ENCODE measurements around the gene FGF12. TPM values are rescaled to one million over a fixed set of nuclear protein-coding genes. Genes with fewer than 3 reads are reported as not detected.

FGF12 gene
- total RNA-seq, 1 donor from 2014 or later: not detected

- no peak overlapping the region for H3K27ac Mint-ChIP-seq
- DNase-seq (ENCODE audit: low spot score): no peak
- H3K27me3 Mint-ChIP-seq (ENCODE audit: low read depth): peaks cover 20% of the 10 kb centered on the region
- H3K9me3 Mint-ChIP-seq: no peaks in the 10 kb centered on the region
- no peak overlapping the region for H3K4me3 Mint-ChIP-seq (ENCODE audit: low read depth)
- H3K36me3 Mint-ChIP-seq (ENCODE audit: low read depth): no peaks in the 10 kb centered on the region
- H3K4me1 Mint-ChIP-seq (ENCODE audit: low read depth): peaks cover 2% of the 10 kb centered on the region
- intact Hi-C loops (cut with micrococcal nuclease): loop anchor here (1.0 to 2.0 kb wide), 2 partner anchors 256 to 314 kb away; no protein-coding TSS in a partner anchor
These were observed 282.6 kb downstream of the FGF12 start for GRCh38 chr3:192444791-192445106.

DNA sequence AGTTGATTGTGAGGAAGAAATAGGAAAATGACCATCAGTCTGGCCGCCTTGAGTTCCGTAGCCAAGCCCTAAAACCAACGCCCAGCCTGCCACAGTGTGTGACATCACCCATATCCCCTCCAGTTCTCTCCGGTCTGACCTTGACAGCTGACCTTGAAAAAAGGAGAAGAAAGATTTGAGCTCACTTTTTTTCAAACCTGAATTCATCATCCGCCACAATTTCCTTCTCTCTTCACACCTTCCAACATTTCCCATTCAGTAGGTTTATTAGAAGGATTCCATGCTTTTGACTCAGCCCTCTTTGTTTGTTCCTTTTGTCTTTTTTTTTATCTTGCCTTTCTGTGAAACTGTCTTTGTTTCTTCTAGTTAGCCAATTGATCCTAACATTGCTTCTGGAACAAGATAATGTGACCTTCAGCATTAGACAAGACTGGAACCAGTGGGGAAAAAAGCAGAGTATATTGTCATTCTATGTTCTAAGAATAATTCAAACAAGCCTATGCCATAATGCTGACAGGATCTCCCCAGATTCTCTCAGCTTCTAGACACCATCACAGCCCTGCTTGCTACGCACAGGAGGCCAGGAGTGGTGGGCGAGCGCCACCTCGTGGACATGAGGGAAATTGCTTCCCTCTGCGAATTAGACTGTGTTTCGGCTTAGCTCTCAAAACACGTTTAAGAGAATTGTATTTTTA, 283.1 kb downstream of the FGF12 start:
- Mint-ChIP-seq H3K27me3 (ENCODE audit: low read depth) (peaks cover 20% of the 10 kb centered on the region), H3K27ac (no peak overlapping the region), H3K36me3 (ENCODE audit: low read depth) (no peaks in the 10 kb centered on the region), H3K4me1 (ENCODE audit: low read depth) (peaks cover 2% of the 10 kb centered on the region), H3K4me3 (ENCODE audit: low read depth) (no peak overlapping the region), H3K9me3 (no peaks in the 10 kb centered on the region)
- intact Hi-C loops (cut with micrococcal nuclease): loop anchor here (1.0 to 2.0 kb wide), 2 partner anchors 256 to 313 kb away; no protein-coding TSS in a partner anchor
- peak; percentile 28 for DNase-seq (ENCODE audit: low spot score)

- no peak overlapping the region for H3K4me3 Mint-ChIP-seq (ENCODE audit: low read depth)
- no peaks in the 10 kb centered on the region for H3K36me3 Mint-ChIP-seq (ENCODE audit: low read depth)
- no peaks in the 10 kb centered on the region for H3K27me3 Mint-ChIP-seq (ENCODE audit: low read depth)
- no peak for DNase-seq (ENCODE audit: low spot score)
- no peak overlapping the region for H3K27ac Mint-ChIP-seq
- no peaks in the 10 kb centered on the region for H3K9me3 Mint-ChIP-seq
- H3K4me1 Mint-ChIP-seq (ENCODE audit: low read depth): no peaks in the 10 kb centered on the region
- intact Hi-C loops (cut with micrococcal nuclease): no loop called here
These were observed 292.1 kb downstream of the FGF12 start for GRCh38 chr3:192435241-192435640.

DNA sequence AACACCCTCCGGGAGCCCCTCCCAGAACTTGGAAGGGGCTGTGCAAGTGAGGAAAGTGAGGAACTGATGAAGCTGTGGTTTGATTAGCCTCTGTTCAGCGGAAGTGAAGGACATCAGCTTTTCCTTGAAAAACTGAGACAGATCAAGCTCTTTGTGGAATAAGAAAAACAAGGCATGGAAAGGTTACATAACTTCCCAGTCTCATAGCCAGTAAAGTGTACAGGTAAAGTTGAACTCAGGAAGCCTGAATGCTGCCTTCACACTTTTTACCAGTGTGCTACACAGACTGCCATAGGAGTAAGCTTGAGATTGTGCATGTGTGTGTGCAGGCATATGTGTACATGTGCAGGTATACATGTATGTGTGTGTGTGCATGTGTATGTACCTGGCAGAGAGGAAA, 293.2 kb downstream of the FGF12 start:
- intact Hi-C loops (cut with micrococcal nuclease): no loop called here
- no peak for DNase-seq (ENCODE audit: low spot score)
- no peaks in the 10 kb centered on the region for H3K36me3 Mint-ChIP-seq (ENCODE audit: low read depth)
- H3K4me3 Mint-ChIP-seq (ENCODE audit: low read depth): no peak overlapping the region
- no peak overlapping the region for H3K27ac Mint-ChIP-seq
- H3K4me1 Mint-ChIP-seq (ENCODE audit: low read depth): no peaks in the 10 kb centered on the region
- H3K27me3 Mint-ChIP-seq (ENCODE audit: low read depth): no peaks in the 10 kb centered on the region
- H3K9me3 Mint-ChIP-seq: no peaks in the 10 kb centered on the region

GRCh38 chr3:192433704-192434103, 293.6 kb downstream of the FGF12 start:
- Mint-ChIP-seq H3K4me3 (ENCODE audit: low read depth) (no peak overlapping the region), H3K36me3 (ENCODE audit: low read depth) (no peaks in the 10 kb centered on the region), H3K4me1 (ENCODE audit: low read depth) (no peaks in the 10 kb centered on the region), H3K27ac (no peak overlapping the region), H3K9me3 (no peaks in the 10 kb centered on the region), H3K27me3 (ENCODE audit: low read depth) (no peaks in the 10 kb centered on the region)
- intact Hi-C loops (cut with micrococcal nuclease): no loop called here
- no peak for DNase-seq (ENCODE audit: low spot score)

DNA sequence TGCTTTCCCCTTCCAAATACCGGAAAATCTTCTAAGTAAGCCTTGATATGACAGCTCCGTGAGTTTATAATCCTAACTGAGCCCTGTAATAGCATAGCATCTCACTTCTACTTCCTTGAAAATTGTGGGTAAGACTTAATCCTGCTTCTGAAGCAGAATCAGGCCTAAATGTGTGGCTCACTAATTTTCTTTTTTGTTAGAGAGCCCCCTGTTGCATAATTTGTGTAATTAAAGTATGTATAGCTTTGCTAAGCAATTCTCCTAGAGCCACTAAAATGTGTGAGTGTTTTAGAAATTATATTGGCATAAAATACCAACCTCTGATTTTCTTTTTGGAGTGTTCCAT, 304.4 kb downstream of the FGF12 start:
- no peaks in the 10 kb centered on the region for H3K4me1 Mint-ChIP-seq (ENCODE audit: low read depth)
- H3K27ac Mint-ChIP-seq: no peak overlapping the region
- H3K4me3 Mint-ChIP-seq (ENCODE audit: low read depth): no peak overlapping the region
- no peaks in the 10 kb centered on the region for H3K27me3 Mint-ChIP-seq (ENCODE audit: low read depth)
- H3K36me3 Mint-ChIP-seq (ENCODE audit: low read depth): no peaks in the 10 kb centered on the region
- no peaks in the 10 kb centered on the region for H3K9me3 Mint-ChIP-seq
- DNase-seq (ENCODE audit: low spot score): no peak
- intact Hi-C loops (cut with micrococcal nuclease): loop anchor here (1.0 kb wide), 1 partner anchor 235 kb away; no protein-coding TSS in a partner anchor

DNA sequence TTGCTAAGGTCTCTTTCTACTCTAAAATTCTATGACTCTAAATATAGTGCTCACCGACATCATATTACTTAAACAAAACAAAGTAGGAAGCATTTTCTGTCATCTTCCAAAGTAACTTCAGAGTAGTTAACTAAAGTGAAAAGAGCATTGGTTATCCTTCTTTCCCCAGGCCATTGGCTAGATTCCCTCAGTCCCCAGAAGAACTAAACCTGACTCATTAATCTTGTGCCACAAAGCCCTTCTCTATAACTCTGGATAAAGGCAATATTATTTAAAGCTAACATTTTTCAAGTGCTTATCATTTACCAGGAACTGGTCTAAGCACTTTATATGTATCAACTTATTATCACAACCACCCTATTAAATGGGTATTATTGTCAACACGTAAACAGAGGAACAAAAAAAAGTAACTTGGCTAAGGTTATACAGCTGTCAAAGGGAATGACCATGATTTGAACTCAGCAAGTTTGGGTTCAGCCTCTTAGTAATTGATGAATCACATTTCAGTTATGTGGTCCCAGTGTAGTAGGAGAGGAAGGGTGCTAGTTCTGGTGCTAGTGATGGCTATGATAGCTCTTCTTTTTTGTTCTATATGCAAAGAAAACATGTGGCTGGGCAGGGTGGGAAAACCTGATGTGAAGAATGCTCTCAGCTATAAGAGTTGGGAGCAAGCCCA, 304.9 kb downstream of the FGF12 start:
- no peaks in the 10 kb centered on the region for H3K36me3 Mint-ChIP-seq (ENCODE audit: low read depth)
- H3K4me1 Mint-ChIP-seq (ENCODE audit: low read depth): no peaks in the 10 kb centered on the region
- no peak overlapping the region for H3K27ac Mint-ChIP-seq
- no peaks in the 10 kb centered on the region for H3K9me3 Mint-ChIP-seq
- H3K4me3 Mint-ChIP-seq (ENCODE audit: low read depth): no peak overlapping the region
- DNase-seq (ENCODE audit: low spot score): no peak
- no peaks in the 10 kb centered on the region for H3K27me3 Mint-ChIP-seq (ENCODE audit: low read depth)
- intact Hi-C loops (cut with micrococcal nuclease): no loop called here

DNA sequence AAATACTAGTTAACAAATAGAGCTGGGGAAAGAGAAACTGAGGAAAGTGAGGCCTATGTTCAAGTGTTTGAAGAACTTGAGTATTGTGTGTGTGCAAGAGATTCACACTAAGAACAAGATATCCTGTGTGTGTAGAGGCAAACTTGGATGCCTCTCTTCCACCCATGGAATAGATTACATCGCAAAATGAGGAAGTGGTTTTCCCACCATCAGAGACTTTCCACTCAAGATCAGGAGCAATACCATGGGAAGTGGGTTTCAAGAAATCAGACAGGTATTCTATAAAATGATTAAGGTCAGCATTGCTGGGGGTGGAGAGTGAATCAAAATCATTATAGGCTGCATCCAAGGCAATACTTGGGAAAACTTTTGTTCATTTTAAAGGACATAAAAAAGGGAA, 308.0 kb downstream of the FGF12 start:
- no peak for DNase-seq (ENCODE audit: low spot score)
- Mint-ChIP-seq H3K27ac (no peak overlapping the region), H3K4me3 (ENCODE audit: low read depth) (no peak overlapping the region), H3K9me3 (no peaks in the 10 kb centered on the region), H3K4me1 (ENCODE audit: low read depth) (no peaks in the 10 kb centered on the region), H3K36me3 (ENCODE audit: low read depth) (no peaks in the 10 kb centered on the region), H3K27me3 (ENCODE audit: low read depth) (no peaks in the 10 kb centered on the region)
- intact Hi-C loops (cut with micrococcal nuclease): no loop called here

- Mint-ChIP-seq H3K36me3 (ENCODE audit: low read depth) (no peaks in the 10 kb centered on the region), H3K27me3 (ENCODE audit: low read depth) (no peaks in the 10 kb centered on the region), H3K9me3 (no peaks in the 10 kb centered on the region), H3K27ac (no peak overlapping the region), H3K4me3 (ENCODE audit: low read depth) (no peak overlapping the region), H3K4me1 (ENCODE audit: low read depth) (no peaks in the 10 kb centered on the region)
- intact Hi-C loops (cut with micrococcal nuclease): no loop called here
- DNase-seq (ENCODE audit: low spot score): no peak
These were observed 309.7 kb downstream of the FGF12 start for GRCh38 chr3:192417559-192418055.

DNA sequence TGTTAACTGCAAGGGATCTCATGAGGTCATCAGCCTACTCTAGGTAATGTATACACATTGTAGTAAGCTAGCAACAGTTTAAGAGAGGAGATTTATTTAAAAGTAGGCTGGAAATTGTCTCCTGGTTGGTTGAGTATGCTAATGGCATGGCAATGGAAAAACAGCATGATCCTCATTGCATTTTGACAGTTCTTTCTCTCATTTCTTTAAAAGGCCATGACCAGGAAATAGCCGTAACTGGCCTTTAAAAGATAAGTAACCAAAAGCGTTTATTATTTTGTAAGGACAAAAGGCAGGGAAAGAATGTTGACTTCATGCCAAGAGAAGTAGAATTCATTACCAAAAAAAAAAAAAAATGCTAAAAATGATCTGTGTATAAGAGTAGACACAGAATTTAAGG, 310.3 kb downstream of the FGF12 start:
- Mint-ChIP-seq H3K27ac (no peak overlapping the region), H3K36me3 (ENCODE audit: low read depth) (no peaks in the 10 kb centered on the region), H3K9me3 (no peaks in the 10 kb centered on the region), H3K4me1 (ENCODE audit: low read depth) (no peaks in the 10 kb centered on the region), H3K27me3 (ENCODE audit: low read depth) (peaks cover 4% of the 10 kb centered on the region), H3K4me3 (ENCODE audit: low read depth) (no peak overlapping the region)
- no peak for DNase-seq (ENCODE audit: low spot score)
- intact Hi-C loops (cut with micrococcal nuclease): no loop called here

DNA sequence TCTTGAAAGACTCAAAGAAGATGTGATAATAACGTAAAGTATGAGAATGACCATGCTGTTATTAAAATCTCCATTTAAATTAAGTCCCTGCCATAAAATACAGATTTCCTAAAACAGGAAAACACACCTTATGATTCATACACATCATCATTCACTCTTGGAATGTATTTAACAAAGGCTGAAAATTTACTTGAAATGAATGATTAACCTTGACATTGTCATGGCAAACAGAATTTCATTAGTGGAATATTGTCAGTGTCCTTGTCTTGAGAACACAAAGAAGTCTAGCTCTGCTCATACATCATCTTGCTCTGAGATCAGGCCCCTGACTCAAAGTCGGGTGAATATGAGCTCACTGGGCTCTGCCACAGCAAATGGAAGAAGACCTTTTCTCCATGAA, 313.9 kb downstream of the FGF12 start:
- Mint-ChIP-seq H3K27me3 (ENCODE audit: low read depth) (peaks cover 30% of the 10 kb centered on the region), H3K4me3 (ENCODE audit: low read depth) (no peak overlapping the region), H3K4me1 (ENCODE audit: low read depth) (peaks cover 1% of the 10 kb centered on the region), H3K36me3 (ENCODE audit: low read depth) (no peaks in the 10 kb centered on the region), H3K27ac (no peak overlapping the region), H3K9me3 (no peaks in the 10 kb centered on the region)
- DNase-seq (ENCODE audit: low spot score): no peak
- intact Hi-C loops (cut with micrococcal nuclease): no loop called here

GRCh38 chr3:192410684-192410960, 316.7 kb downstream of the FGF12 start:
- intact Hi-C loops (cut with micrococcal nuclease): no loop called here
- peaks cover 50% of the 10 kb centered on the region for H3K27me3 Mint-ChIP-seq (ENCODE audit: low read depth)
- no peaks in the 10 kb centered on the region for H3K36me3 Mint-ChIP-seq (ENCODE audit: low read depth)
- no peaks in the 10 kb centered on the region for H3K9me3 Mint-ChIP-seq
- H3K4me3 Mint-ChIP-seq (ENCODE audit: low read depth): no peak overlapping the region
- no peak for DNase-seq (ENCODE audit: low spot score)
- no peak overlapping the region for H3K27ac Mint-ChIP-seq
- H3K4me1 Mint-ChIP-seq (ENCODE audit: low read depth): peaks cover 3% of the 10 kb centered on the region

GRCh38 chr3:192409838-192410683, 317.3 kb downstream of the FGF12 start:
- Mint-ChIP-seq H3K4me3 (ENCODE audit: low read depth) (no peak overlapping the region), H3K27me3 (ENCODE audit: low read depth) (peaks cover 50% of the 10 kb centered on the region), H3K27ac (no peak overlapping the region), H3K9me3 (no peaks in the 10 kb centered on the region), H3K4me1 (ENCODE audit: low read depth) (peaks cover 3% of the 10 kb centered on the region), H3K36me3 (ENCODE audit: low read depth) (no peaks in the 10 kb centered on the region)
- intact Hi-C loops (cut with micrococcal nuclease): no loop called here
- DNase-seq (ENCODE audit: low spot score): no peak
